Adrenal gland (tissue), 12 donors: ENCODE measurements around the gene CACNA1D. TPM values are rescaled to one million over a fixed set of nuclear protein-coding genes. Genes with fewer than 3 reads are reported as not detected.

Experiments used
- DNase-seq, 7 donors: peaks; one replicate each; pipeline ENCODE4 v3.0.0-alpha.2; 2019 to 2020
- H3K27ac ChIP-seq, 5 donors: fragments of 200-600 bp; sonication (generic) in 4 of 5; 1 replicate in 3 of 5; 2 replicates in 2 of 5; pipeline versions ENCODE4 v1.5.1 to v1.8.0; 2016 to 2020; ENCODE audit warnings: mild to moderate bottlenecking in 1 of 5
- H3K27me3 ChIP-seq: fragments of 200-600 bp; 2 replicates; pipeline ENCODE4 v1.8.0; 2021
- H3K36me3 ChIP-seq, 2 donors: fragments of 200-600 bp; replicated peaks in 1 of 2; 1 replicate in 1 of 2; 2 replicates in 1 of 2; pipeline versions ENCODE4 v1.5.1 to v1.8.0; 2018 to 2022
- H3K4me1 ChIP-seq, 2 donors: fragments of 200-600 bp; replicated peaks in 1 of 2; 1 replicate in 1 of 2; 2 replicates in 1 of 2; pipeline versions ENCODE4 v1.5.1 to v1.8.0; 2018 to 2021
- H3K4me3 ChIP-seq, 4 donors: fragments of 200-600 bp; sonication (generic) in 3 of 4; one replicate each; pipeline ENCODE4 v1.5.1; 2016 to 2018
- H3K9me3 ChIP-seq, 3 donors: fragments of 200-600 bp; sonication (generic) in 1 of 3; replicated peaks in 1 of 3; 1 replicate in 2 of 3; 2 replicates in 1 of 3; pipeline versions ENCODE4 v1.5.1 to v1.8.0; 2016 to 2021
- POLR2A ChIP-seq, 2 donors: fragments of 450-650 bp; IDR thresholded peaks; one replicate each; pipeline ENCODE4 v1.6.1; 2017; ENCODE audit warnings: antibody characterized with exemption in 2 of 2, mild to moderate bottlenecking in 2 of 2, moderate library complexity in 1 of 2
- WGBS, 4 donors: extraction: QIAGEN DNeasy Blood & Tissue Kit in 2 of 4; methylation state at CpG; one replicate each; pipeline versions ENCODE4 v1.1.5 to v1.1.7; 2013 to 2017; 5-methylcytosine and 5-hydroxymethylcytosine counted together
- intact Hi-C, 2 donors: fragments of 100-400 bp; cut with DNase I; formaldehyde crosslinking; loops; one replicate each; pipeline versions ENCODE4 v1.14.1 to v1.15.0; 2022 to 2023
- polyA plus RNA-seq, 3 donors: library from polyadenylated mRNA; stranded (reverse); fragments of 200-250 nt in 2 of 3; fragments of 350-450 nt in 1 of 3; fragmentation: Illumina TruSeq in 1 of 3; extraction: RNeasy Lipid Tissue Mini Kit (QIAGEN cat#74804) in 1 of 3; gene quantifications; one replicate each; pipeline ENCODE4 v1.2.3, GENCODE V29; 2013 to 2014
- total RNA-seq, 9 donors: library from RNA; depleted of rRNA in 4 of 9; stranded (reverse); fragments of >200 nt in 4 of 9; fragments of 120-200 nt in 1 of 9; fragmentation: NEBNext Ultra II Directional in 1 of 9; extraction: Animal tissue kit (Norgen Biotek cat#: 25700) in 1 of 9; gene quantifications; one replicate each; pipeline versions ENCODE4 v1.1.0 to v1.2.4, GENCODE V29; 2013 to 2023
- TF ChIP-seq, protein P1 (sequence below), 6 experiments: fragments of 450-650 bp in 4 of 6; fragments of 200-600 bp in 2 of 6; sonication (generic) in 1 of 6; IDR thresholded peaks; 1 replicate in 5 of 6; 2 replicates in 1 of 6; pipeline versions ENCODE4 v1.5.1 to v1.8.0; 2016 to 2021; ENCODE audit warnings: antibody characterized with exemption in 6 of 6, mild to moderate bottlenecking in 2 of 6, moderate library complexity in 1 of 6
- donor health status: healthy with polysubstance abuse.
- donor health status: Bipolar disorder and iron deficiency.
- donor health status: DM: yes; HTN: yes; CAD: no.
- donor health status: DM: no; HTN: no; CAD: no.
- donor health status: DM: no; HTN: no; CAD: no.
- donor health status: DM: yes; HTN: yes; CAD: no.

CACNA1D gene
- total and polyA plus RNA-seq, 12 donors = 25.8 to 111 (median 63.0) TPM

DNA sequence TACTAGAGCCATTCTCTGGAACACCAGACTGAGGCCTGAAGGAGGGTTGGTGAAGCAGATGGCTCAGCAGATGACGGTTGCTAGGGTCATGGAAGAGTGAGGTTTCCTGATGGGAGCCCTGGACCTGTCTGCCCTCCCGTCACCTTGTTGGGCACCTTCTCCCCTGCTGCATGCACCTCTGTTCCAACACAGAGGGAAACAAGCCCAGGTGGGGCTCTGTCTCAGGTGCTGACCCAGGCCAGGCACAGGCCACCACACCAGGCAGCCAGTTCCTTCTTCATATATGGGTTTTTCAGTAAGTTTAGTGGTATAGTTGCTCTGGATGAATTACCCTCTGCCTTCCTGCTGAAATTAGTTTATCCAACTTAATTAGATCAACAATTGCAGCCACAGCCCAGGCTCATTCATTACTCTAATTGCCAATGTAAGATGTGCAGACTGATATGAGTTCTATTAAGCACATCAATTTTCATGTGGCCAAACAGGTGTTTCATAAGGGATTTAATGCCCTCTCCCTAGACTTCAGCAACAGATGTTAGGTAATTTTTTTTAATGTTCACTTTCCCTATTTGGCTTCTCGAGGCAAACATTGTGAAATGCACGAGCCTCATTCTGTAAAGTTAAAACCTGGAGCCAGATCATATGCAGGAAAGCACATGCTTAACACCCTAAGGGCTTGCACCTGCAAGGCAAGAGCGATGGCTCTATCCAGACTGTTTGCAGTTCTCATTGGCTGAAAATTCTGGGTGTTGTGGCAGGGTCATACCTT lies 177.0 kb downstream of the CACNA1D start:
- intact Hi-C loops = no loop called here
- no peak for TF ChIP-seq POLR2A (IDR thresholded peaks at IDR 0.05)
- TF ChIP-seq, protein P1, sequence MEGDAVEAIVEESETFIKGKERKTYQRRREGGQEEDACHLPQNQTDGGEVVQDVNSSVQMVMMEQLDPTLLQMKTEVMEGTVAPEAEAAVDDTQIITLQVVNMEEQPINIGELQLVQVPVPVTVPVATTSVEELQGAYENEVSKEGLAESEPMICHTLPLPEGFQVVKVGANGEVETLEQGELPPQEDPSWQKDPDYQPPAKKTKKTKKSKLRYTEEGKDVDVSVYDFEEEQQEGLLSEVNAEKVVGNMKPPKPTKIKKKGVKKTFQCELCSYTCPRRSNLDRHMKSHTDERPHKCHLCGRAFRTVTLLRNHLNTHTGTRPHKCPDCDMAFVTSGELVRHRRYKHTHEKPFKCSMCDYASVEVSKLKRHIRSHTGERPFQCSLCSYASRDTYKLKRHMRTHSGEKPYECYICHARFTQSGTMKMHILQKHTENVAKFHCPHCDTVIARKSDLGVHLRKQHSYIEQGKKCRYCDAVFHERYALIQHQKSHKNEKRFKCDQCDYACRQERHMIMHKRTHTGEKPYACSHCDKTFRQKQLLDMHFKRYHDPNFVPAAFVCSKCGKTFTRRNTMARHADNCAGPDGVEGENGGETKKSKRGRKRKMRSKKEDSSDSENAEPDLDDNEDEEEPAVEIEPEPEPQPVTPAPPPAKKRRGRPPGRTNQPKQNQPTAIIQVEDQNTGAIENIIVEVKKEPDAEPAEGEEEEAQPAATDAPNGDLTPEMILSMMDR (IDR thresholded peaks at IDR 0.05) = no peak
- peak in 1 of 7 donors; percentile 74 for DNase-seq
- H3K4me3 ChIP-seq = no peak overlapping the region
- peaks cover 0 to 6% of the 10 kb centered on the region in 2 donors for H3K36me3 ChIP-seq
- H3K9me3 ChIP-seq = no peaks in the 10 kb centered on the region
- H3K27ac ChIP-seq = peak overlapping the region in 1 of 5 donors; percentile 61
- peaks cover 4 to 21% of the 10 kb centered on the region in 2 donors for H3K4me1 ChIP-seq
- WGBS, 4 donors = 80 to 87% (median 82%) methylated on average over 5 of the region's 5 CpGs
- no peaks in the 10 kb centered on the region for H3K27me3 ChIP-seq

DNA sequence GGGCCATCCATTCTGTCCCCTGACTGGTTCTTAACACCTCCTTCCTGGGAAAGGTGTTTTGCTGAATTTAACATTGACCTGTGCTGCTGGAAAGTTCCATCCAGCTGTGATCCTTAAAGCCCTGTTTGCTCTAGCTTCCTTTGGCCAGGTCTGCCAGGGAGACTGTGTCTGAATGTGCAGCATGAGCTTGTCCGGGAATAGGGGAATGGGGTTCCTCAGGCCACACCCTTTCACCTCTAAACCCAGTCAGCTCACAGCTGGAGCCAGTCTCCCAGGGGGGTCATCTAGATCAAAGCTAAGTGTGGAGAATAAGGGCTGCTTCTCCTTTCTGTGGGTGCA lies 177.5 kb downstream of the CACNA1D start:
- TF ChIP-seq POLR2A (IDR thresholded peaks at IDR 0.05) = no peak
- Histone ChIP-seq H3K36me3 (peaks cover 0 to under 1% of the 10 kb centered on the region in 2 donors), H3K27ac (peak overlapping the region in 1 of 5 donors; percentile 61), H3K4me1 (peaks cover 4 to 21% of the 10 kb centered on the region in 2 donors), H3K9me3 (no peaks in the 10 kb centered on the region), H3K27me3 (no peaks in the 10 kb centered on the region), H3K4me3 (no peak overlapping the region)
- intact Hi-C loops = no loop called here
- no peak for DNase-seq
- 71 to 89% (median 87%) methylated on average over 1 of the region's 1 CpG for WGBS, 4 donors

DNA sequence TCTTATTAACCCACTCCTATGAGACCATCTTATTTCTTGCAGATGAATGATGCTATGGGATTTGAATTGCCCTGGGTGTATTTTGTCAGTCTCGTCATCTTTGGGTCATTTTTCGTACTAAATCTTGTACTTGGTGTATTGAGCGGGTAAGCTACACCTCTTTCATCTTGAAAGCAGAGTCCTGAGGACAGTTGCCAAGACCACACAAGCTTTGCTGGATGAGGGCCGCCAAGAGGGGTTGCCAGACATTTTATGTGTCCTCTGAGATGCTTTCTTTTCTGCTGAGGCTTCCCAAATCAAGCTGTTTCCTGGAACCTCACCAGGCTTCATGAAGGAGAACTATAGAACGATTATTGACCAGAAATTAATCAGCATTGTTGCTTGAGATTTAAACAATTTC lies 178.6 kb downstream of the CACNA1D start:
- DNase-seq = no peak
- Histone ChIP-seq H3K27me3 (no peaks in the 10 kb centered on the region), H3K27ac (peak overlapping the region in 1 of 5 donors; percentile 58), H3K9me3 (no peaks in the 10 kb centered on the region), H3K4me3 (no peak overlapping the region), H3K36me3 (no peaks in the 10 kb centered on the region), H3K4me1 (peaks cover 4 to 21% of the 10 kb centered on the region in 2 donors)
- no peak for TF ChIP-seq POLR2A (IDR thresholded peaks at IDR 0.05)
- TF ChIP-seq, protein P1 (IDR thresholded peaks at IDR 0.05) = no peak
- WGBS, 4 donors = 63 to 83% (median 79%) methylated on average over 5 of the region's 5 CpGs
- intact Hi-C loops = no loop called here

DNA sequence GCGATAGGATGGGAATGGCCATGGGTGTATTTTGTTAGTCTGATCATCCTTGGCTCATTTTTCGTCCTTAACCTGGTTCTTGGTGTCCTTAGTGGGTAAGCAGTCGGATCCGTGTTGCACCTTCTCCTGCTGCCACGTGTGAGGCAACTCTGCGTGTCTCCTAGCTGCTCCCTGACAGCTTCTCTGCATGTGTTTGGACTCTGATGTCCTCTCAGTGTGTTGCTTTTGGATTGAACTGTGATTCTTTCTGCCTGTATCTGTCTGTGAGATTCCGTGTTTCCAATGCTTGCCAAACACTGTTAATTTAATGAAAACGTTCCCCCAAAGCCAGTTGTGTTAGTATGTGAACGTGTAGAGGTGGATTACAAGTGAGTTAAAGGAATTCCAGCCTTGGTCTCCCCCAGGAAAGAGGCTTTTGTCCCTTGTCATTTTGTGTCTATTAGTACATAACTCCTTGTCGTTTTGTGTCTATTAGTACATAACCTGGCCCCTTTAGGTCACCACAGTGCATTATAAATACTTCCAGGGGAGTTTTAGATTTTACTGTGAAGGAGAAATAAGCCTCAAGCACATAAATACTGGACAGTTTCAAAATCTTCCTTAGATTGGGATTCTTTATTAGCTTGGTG lies 179.4 kb downstream of the CACNA1D start:
- intact Hi-C loops = no loop called here
- H3K4me3 ChIP-seq = no peak overlapping the region
- no peaks in the 10 kb centered on the region for H3K36me3 ChIP-seq
- TF ChIP-seq POLR2A (IDR thresholded peaks at IDR 0.05) = no peak
- TF ChIP-seq, protein P1 (IDR thresholded peaks at IDR 0.05) = no peak
- H3K27me3 ChIP-seq = no peaks in the 10 kb centered on the region
- DNase-seq = no peak
- WGBS, 4 donors = 61 to 74% (median 62%) methylated on average over 10 of the region's 10 CpGs
- H3K27ac ChIP-seq = peak overlapping the region in 1 of 5 donors; percentile 58
- H3K9me3 ChIP-seq = no peaks in the 10 kb centered on the region
- peaks cover 4 to 21% of the 10 kb centered on the region in 2 donors for H3K4me1 ChIP-seq
